K562 (cell line): Measurements from ENCODE around the gene SP6. TPM values are rescaled to one million over a fixed set of nuclear protein-coding genes. Genes with fewer than 3 reads are reported as not detected.

Experiments used
- CREB1 ChIP-seq, 2 experiments: sonication (generic) in 1 of 2; formaldehyde crosslinking in 1 of 2; IDR thresholded peaks; 2 replicates each; pipeline versions ENCODE4 v1.6.1 to v1.8.0; 2012 to 2022; ENCODE audit warnings: inconsistent platforms in 1 of 2, mild to moderate bottlenecking in 1 of 2, missing genetic modification reagents in 1 of 2, moderate library complexity in 1 of 2
- FOSL1 ChIP-seq: fragments of 200-800 bp; sonication (Bioruptor generic); conservative IDR thresholded peaks from 2 replicates; pipeline ENCODE4 v1.6.1; 2016; ENCODE audit warnings: missing genetic modification characterization, missing compliant biosample characterization
- FOXP4 ChIP-seq: sonication (generic); formaldehyde crosslinking; IDR thresholded peaks from 2 replicates; pipeline ENCODE4 v1.8.0; 2022; ENCODE audit warnings: mild to moderate bottlenecking, missing genetic modification reagents, borderline replicate concordance
- LARP7 ChIP-seq: fragments of 450-650 bp; IDR thresholded peaks from 2 replicates; pipeline ENCODE4 v1.6.1; 2016
- MYC ChIP-seq, 2 experiments: fragments of 250-450 bp in 1 of 2; sonication (Bioruptor Pico) in 1 of 2; IDR thresholded peaks; 2 replicates each; pipeline versions ENCODE4 v1.5.1 to v1.6.1; 2012 to 2021; ENCODE audit warnings: low read depth in 2 of 2, borderline replicate concordance in 1 of 2, improper control_type of control experiment in 1 of 2, low read length in 1 of 2, mild to moderate bottlenecking in 1 of 2, moderate library complexity in 1 of 2
- RFX7 ChIP-seq: fragments of 250-450 bp; sonication (Bioruptor Pico); IDR thresholded peaks from 2 replicates; pipeline ENCODE4 v1.5.1; 2021; ENCODE audit warnings: mild to moderate bottlenecking
- SMARCC2 ChIP-seq: fragments of 450-650 bp; IDR thresholded peaks from 2 replicates; pipeline ENCODE4 v1.6.1; 2017; ENCODE audit warnings: antibody characterized with exemption, moderate library complexity, mild to moderate bottlenecking, low read depth
- U2AF1 ChIP-seq: fragments of 200-400 bp; formaldehyde crosslinking; optimal IDR thresholded peaks from 2 replicates; pipeline ENCODE3; 2017; ENCODE audit warnings: mild to moderate bottlenecking, low read depth, low read length, moderate library complexity
- ZEB2 ChIP-seq: fragments of 450-650 bp; IDR thresholded peaks from 2 replicates; pipeline ENCODE4 v1.6.1; 2016
- ZNF644 ChIP-seq: fragments of 200-800 bp; sonication (Bioruptor generic); IDR thresholded peaks from 2 replicates; pipeline ENCODE4 v1.6.1; 2016; ENCODE audit warnings: low read depth, missing genetic modification characterization, missing compliant biosample characterization
- polyA plus RNA-seq, 8 experiments: library from polyadenylated mRNA; depleted of rRNA in 4 of 8; stranded (reverse) in 5 of 8; unstranded in 3 of 8; fragments of >200 nt; fragmentation: Nextera tagmentation in 2 of 8; fragmentation: Illumina TruSeq in 1 of 8; extraction: Ambion mirVana in 2 of 8; extraction: Trizol in 1 of 8; gene quantifications; 2 replicates each; pipeline versions ENCODE4 v1.2.1 to v1.2.3, GENCODE V29; 2011 to 2014; ENCODE audit warnings: inconsistent platforms in 1 of 8, missing spikeins in 1 of 8
- total RNA-seq, 7 experiments: library from RNA; depleted of rRNA in 6 of 7; stranded (reverse); fragments of >200 nt in 6 of 7; fragmentation: Illumina TruSeq in 2 of 7; extraction: Trizol in 2 of 7; gene quantifications; 2 replicates each; pipeline versions ENCODE4 v1.2.1 to v1.2.3, GENCODE V29; 2011 to 2021; ENCODE audit warnings: low replicate concordance in 1 of 7
- TF ChIP-seq, protein P1 (sequence below): sonication (generic); formaldehyde crosslinking; IDR thresholded peaks from 2 replicates; pipeline ENCODE4 v1.8.0; 2022; ENCODE audit warnings: mild to moderate bottlenecking, missing genetic modification reagents
- TF ChIP-seq, protein P2 (sequence below), 2 experiments: fragments of 450-650 bp; formaldehyde crosslinking in 1 of 2; IDR thresholded peaks; 2 replicates each; pipeline versions ENCODE4 v1.4.0 to v1.6.1; 2014 to 2020; ENCODE audit warnings: mild to moderate bottlenecking in 2 of 2, borderline replicate concordance in 1 of 2, low read depth in 1 of 2
- TF ChIP-seq, protein P3 (sequence below): sonication (generic); formaldehyde crosslinking; IDR thresholded peaks from 2 replicates; pipeline ENCODE4 v1.8.0; 2022; ENCODE audit warnings: missing genetic modification reagents, mild to moderate bottlenecking, borderline replicate concordance

SP6 gene
- total and polyA plus RNA-seq, 9 of the 15 experiments (the other 6 are each of a cell fraction or from before 2014, with no cell fraction given): 0.11 to 7.9 (median 2.2) TPM

GRCh38 chr17:47895347-47895855, 44.4 kb upstream of the SP6 start (continued):
- no peak for TF ChIP-seq FOXP4 (CRISPR knock-in tag)
- TF ChIP-seq, protein P1, sequence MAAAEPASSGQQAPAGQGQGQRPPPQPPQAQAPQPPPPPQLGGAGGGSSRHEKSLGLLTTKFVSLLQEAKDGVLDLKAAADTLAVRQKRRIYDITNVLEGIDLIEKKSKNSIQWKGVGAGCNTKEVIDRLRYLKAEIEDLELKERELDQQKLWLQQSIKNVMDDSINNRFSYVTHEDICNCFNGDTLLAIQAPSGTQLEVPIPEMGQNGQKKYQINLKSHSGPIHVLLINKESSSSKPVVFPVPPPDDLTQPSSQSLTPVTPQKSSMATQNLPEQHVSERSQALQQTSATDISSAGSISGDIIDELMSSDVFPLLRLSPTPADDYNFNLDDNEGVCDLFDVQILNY (CRISPR knock-in tag): no peak
- no peak for TF ChIP-seq ZNF644 (tag)
- TF ChIP-seq, protein P2, sequence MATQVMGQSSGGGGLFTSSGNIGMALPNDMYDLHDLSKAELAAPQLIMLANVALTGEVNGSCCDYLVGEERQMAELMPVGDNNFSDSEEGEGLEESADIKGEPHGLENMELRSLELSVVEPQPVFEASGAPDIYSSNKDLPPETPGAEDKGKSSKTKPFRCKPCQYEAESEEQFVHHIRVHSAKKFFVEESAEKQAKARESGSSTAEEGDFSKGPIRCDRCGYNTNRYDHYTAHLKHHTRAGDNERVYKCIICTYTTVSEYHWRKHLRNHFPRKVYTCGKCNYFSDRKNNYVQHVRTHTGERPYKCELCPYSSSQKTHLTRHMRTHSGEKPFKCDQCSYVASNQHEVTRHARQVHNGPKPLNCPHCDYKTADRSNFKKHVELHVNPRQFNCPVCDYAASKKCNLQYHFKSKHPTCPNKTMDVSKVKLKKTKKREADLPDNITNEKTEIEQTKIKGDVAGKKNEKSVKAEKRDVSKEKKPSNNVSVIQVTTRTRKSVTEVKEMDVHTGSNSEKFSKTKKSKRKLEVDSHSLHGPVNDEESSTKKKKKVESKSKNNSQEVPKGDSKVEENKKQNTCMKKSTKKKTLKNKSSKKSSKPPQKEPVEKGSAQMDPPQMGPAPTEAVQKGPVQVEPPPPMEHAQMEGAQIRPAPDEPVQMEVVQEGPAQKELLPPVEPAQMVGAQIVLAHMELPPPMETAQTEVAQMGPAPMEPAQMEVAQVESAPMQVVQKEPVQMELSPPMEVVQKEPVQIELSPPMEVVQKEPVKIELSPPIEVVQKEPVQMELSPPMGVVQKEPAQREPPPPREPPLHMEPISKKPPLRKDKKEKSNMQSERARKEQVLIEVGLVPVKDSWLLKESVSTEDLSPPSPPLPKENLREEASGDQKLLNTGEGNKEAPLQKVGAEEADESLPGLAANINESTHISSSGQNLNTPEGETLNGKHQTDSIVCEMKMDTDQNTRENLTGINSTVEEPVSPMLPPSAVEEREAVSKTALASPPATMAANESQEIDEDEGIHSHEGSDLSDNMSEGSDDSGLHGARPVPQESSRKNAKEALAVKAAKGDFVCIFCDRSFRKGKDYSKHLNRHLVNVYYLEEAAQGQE (IDR thresholded peaks at IDR 0.05; ENCODE audit: borderline replicate concordance): no peak
- TF ChIP-seq, protein P2 (CRISPR knock-in tag; IDR thresholded peaks at IDR 0.05; ENCODE audit: low read depth): 0 out of 2 replicates have a peak, but pooled peaks have one; percentile 10
- no peak for TF ChIP-seq FOSL1 (tag)
- TF ChIP-seq MYC (IDR thresholded peaks at IDR 0.05; ENCODE audit: low read depth, low read length): peak; percentile 43; the same call in 1 of the 2 replicates
- 0 out of 2 replicates have a peak, but pooled peaks have one; percentile 54 for TF ChIP-seq MYC (CRISPR knock-in tag; IDR thresholded peaks at IDR 0.05; ENCODE audit: borderline replicate concordance, low read depth)
- TF ChIP-seq U2AF1: no peak
- TF ChIP-seq SMARCC2: no peak
- no peak for TF ChIP-seq CREB1 (IDR thresholded peaks at IDR 0.05)
- TF ChIP-seq CREB1 (CRISPR knock-in tag; IDR thresholded peaks at IDR 0.05): no peak
- no peak for TF ChIP-seq RFX7 (CRISPR knock-in tag)
- no peak for TF ChIP-seq LARP7
- TF ChIP-seq, protein P3, sequence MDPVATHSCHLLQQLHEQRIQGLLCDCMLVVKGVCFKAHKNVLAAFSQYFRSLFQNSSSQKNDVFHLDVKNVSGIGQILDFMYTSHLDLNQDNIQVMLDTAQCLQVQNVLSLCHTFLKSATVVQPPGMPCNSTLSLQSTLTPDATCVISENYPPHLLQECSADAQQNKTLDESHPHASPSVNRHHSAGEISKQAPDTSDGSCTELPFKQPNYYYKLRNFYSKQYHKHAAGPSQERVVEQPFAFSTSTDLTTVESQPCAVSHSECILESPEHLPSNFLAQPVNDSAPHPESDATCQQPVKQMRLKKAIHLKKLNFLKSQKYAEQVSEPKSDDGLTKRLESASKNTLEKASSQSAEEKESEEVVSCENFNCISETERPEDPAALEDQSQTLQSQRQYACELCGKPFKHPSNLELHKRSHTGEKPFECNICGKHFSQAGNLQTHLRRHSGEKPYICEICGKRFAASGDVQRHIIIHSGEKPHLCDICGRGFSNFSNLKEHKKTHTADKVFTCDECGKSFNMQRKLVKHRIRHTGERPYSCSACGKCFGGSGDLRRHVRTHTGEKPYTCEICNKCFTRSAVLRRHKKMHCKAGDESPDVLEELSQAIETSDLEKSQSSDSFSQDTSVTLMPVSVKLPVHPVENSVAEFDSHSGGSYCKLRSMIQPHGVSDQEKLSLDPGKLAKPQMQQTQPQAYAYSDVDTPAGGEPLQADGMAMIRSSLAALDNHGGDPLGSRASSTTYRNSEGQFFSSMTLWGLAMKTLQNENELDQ: no peak
- TF ChIP-seq ZEB2: peak; percentile 35; the same call in 1 of the 2 replicates
